SK-N-SH (cell line): Measurements from ENCODE around the gene TTC3.

Experiments
- CHD2 ChIP-seq: fragments of 150-350 bp; IDR thresholded peaks from 2 replicates; pipeline ENCODE4 v1.6.1; 2018; ENCODE audit warnings: low read length; ENCODE audit not compliant: partially characterized antibody
- CTCF ChIP-seq: fragments of 200-600 bp; sonication (generic); IDR thresholded peaks from 2 replicates; pipeline ENCODE4 v1.6.1; 2017; ENCODE audit warnings: antibody characterized with exemption, mild to moderate bottlenecking, moderate library complexity
- ELF1 ChIP-seq: IDR thresholded peaks from 2 replicates; pipeline ENCODE4 v1.4.0; 2012
- EP300 ChIP-seq, 2 experiments: IDR thresholded peaks; 2 replicates each; pipeline versions ENCODE4 v1.4.0 to v1.6.1; 2012; ENCODE audit warnings: borderline replicate concordance in 1 of 2, low read depth in 1 of 2, low read length in 1 of 2
- IRF3 ChIP-seq: fragments of 150-350 bp; IDR thresholded peaks from 2 replicates; pipeline ENCODE4 v1.6.1; 2016; ENCODE audit warnings: mild to moderate bottlenecking, low read depth, low read length
- POLR2AphosphoS5 ChIP-seq: IDR thresholded peaks from 2 replicates; pipeline ENCODE4 v1.6.1; 2012; ENCODE audit warnings: low read depth, low read length
- REST ChIP-seq: IDR thresholded peaks from 2 replicates; pipeline ENCODE4 v1.6.1; 2012; ENCODE audit warnings: mild to moderate bottlenecking, low read depth, low read length, moderate library complexity
- RFX5 ChIP-seq: IDR thresholded peaks from 2 replicates; pipeline ENCODE4 v1.6.1; 2012; ENCODE audit warnings: mild to moderate bottlenecking, improper control_type of control experiment, low read length
- TEAD4 ChIP-seq: IDR thresholded peaks from 2 replicates; pipeline ENCODE4 v1.4.0; 2012; ENCODE audit warnings: mild to moderate bottlenecking, borderline replicate concordance; ENCODE audit not compliant: insufficient read depth
- USF2 ChIP-seq: fragments of 150-350 bp; IDR thresholded peaks from 2 replicates; pipeline ENCODE4 v1.6.1; 2017; ENCODE audit warnings: antibody characterized with exemption, low read length, low read depth, borderline replicate concordance

- no peak for TF ChIP-seq CTCF
- TF ChIP-seq IRF3, result no peak
- TF ChIP-seq USF2, result no peak
- no peak for TF ChIP-seq TEAD4
- no peak for TF ChIP-seq POLR2AphosphoS5
- no peak for TF ChIP-seq EP300 (IDR thresholded peaks at IDR 0.05; ENCODE audit: borderline replicate concordance in 1 of 2, low read depth in 1 of 2, low read length in 1 of 2)
- TF ChIP-seq REST, result no peak
- TF ChIP-seq ELF1, result no peak
- TF ChIP-seq RFX5, result no peak
- TF ChIP-seq CHD2, result no peak
Measured at GRCh38 chr21:37184784-37185593, 111.9 kb downstream of the TTC3 start.
